WI38 (cell line): ENCODE measurements around the gene GPR84.

Experiments
- H3K4me3 ChIP-seq: 2 replicates; pipeline ENCODE4 v1.5.1; 2011; ENCODE audit warnings: low read depth, mild to moderate bottlenecking, control low read depth, low read length
- TF ChIP-seq, protein P1 (sequence below): IDR thresholded peaks from 2 replicates; pipeline ENCODE4 v1.5.1; 2012; ENCODE audit warnings: low read depth, mild to moderate bottlenecking, control low read depth, low read length

The GPR84 gene

DNA sequence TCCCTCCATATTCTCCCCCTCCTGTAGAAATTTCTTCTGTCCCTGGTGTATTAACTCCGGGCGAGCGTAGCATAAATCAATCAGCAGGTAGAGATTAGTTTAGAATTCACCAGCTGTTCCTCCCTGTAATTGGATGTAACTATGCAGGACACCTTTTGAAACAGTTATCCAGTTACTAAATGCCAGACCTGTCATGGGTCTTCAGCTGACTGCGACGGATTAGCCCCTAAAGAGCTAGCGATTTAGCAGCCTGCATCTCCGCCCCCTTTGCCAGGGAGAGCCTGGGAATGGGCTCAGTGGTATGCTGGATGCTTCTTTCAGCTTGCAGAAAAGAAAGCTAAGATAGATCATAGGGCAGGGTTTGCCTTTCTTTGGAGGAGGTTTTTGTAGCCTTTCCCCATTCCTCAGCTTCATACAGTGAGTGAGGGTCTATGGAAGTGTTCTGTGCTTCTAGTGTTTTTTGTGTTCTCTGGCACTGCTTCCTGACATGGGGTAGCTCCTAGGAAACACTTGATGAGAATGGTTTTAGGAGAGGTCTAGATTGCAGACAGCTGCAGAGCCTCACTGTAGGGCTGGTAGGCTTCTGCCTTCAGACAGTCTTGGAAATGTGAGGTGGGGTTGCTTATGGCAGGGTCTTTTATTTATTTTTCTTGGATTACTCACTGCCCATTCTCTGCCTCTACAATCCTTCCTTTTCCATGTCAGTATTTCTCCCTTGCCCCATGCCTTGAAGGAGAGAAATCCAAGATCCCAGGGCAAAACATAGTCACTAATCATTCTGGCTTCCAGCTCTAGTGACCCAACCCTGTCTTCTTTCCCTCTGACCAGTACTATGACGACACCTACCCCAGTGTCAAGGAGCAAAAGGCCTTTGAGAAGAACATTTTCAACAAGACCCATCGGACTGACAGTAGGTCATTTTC, 22.6 kb downstream of the GPR84 start:
- TF ChIP-seq, protein P1, sequence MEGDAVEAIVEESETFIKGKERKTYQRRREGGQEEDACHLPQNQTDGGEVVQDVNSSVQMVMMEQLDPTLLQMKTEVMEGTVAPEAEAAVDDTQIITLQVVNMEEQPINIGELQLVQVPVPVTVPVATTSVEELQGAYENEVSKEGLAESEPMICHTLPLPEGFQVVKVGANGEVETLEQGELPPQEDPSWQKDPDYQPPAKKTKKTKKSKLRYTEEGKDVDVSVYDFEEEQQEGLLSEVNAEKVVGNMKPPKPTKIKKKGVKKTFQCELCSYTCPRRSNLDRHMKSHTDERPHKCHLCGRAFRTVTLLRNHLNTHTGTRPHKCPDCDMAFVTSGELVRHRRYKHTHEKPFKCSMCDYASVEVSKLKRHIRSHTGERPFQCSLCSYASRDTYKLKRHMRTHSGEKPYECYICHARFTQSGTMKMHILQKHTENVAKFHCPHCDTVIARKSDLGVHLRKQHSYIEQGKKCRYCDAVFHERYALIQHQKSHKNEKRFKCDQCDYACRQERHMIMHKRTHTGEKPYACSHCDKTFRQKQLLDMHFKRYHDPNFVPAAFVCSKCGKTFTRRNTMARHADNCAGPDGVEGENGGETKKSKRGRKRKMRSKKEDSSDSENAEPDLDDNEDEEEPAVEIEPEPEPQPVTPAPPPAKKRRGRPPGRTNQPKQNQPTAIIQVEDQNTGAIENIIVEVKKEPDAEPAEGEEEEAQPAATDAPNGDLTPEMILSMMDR, result no peak
- H3K4me3 ChIP-seq, result no peak overlapping the region

DNA sequence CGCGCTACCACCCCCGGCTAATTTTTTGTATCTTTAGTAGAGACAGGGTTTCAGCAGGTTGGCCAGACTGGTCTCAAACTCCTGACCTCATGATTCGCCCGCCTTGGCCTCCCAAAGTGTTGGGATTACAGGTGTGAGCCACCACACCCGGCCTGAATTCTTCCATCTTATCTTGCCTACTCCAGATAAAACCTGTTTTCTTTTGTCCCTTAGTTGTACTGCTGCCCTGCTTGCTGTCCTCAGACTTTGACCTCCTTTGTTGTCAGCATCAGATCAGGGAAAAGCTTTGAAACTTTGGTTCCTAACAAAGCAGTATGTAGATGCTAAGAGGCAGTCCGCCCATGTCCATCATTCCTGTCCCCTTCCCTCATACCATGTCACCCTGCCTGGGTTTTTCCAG, 23.4 kb downstream of the GPR84 start:
- TF ChIP-seq, protein P1, result no peak
- no peak overlapping the region for H3K4me3 ChIP-seq

DNA sequence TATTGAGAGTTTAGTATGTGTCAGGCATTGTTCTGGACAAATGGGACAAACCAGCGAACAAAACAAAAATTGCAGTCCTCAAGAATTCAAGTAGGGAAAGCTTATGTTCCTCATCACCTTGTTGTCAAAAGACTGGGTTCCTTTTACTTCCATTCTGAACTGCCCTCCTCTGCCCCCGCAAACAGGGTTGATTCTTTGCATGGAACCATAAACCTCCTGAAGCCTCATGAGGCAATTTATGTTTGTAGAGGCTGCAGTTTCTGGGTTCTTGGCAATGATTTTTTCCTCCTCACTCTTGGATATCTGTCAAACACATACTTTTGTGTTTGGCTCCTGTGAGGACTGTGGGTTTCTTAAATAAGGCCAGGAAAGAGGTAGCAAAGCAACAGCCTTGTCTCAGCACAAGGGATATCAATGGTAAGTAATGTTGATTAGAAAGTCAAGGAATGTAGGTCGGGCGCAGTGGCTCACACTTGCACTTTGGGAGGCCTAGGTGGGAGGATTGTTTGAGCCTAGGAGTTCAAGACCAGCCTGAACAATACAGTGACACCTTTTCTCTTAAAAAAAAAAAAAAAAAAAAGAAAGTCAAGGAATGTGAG, 25.5 kb downstream of the GPR84 start:
- H3K4me3 ChIP-seq, result no peak overlapping the region
- TF ChIP-seq, protein P1, result no peak

DNA sequence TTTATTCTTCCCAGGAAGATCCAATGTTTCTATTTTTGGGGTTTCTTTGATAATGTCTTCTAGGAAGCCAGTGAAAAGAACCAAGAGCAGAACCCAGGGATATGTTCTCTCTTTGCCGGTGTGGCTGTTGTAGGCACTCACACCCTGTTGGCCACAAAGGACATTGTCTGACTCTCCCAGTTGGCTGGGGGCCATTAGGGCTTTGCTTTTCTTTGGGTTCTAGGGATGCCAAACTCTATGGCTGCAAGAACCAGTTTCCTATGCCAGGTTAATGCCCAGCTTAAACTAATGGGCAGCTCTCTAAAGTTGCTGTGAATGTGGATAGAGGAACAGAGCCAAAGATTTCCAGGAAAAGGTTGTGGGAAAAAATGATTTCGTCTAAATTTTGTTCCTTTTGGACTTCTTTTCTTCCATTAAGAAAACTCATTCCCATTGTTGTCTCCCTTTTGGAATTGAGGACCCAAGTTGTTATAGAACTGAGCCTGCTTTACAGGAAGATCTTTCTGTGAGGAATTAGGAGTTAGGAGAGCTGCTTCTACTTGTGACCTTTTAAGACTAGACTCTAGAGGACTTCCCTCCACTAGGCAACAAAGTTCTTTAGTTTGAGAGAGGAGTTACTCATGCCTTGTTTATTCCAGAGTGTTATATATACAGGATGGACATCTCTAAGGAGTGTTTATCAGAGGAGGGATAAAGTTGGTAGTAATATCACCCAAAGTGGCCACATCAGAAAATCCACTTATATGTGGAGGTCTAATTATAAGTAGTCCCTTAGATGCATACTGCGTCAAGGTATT, 26.2 kb downstream of the GPR84 start:
- H3K4me3 ChIP-seq, result 0 out of 2 replicates have a peak overlapping the region, but pooled peaks have one; percentile 5
- TF ChIP-seq, protein P1, result no peak

DNA sequence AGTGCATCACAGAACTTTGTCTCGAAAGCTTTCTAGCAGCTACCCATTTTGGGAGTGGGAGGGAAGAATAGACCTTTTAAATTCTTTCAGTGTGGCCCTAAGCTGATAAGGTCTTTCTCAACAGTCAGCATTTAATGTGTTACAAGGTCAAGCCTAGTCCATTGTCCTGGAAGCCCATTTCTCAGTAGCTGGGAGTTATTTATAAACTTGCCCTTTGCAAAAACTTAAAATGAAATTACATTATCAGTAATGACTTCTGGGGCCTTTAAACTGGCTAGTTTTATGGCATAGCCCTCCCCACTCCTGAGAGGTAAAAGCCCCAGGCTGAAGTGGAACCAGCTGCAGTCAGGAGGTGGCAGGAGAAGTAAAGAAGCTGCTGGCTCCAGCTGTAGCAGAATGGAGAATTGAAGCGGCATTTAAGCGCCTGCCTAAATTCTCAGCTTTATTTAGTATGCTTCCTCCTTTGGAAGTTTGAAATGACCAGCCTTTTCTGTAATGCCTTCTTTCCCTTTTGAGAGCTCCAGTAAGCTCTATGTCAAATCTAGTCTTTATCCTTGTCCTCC, 26.9 kb downstream of the GPR84 start:
- no peak overlapping the region for H3K4me3 ChIP-seq
- TF ChIP-seq, protein P1, result no peak

DNA sequence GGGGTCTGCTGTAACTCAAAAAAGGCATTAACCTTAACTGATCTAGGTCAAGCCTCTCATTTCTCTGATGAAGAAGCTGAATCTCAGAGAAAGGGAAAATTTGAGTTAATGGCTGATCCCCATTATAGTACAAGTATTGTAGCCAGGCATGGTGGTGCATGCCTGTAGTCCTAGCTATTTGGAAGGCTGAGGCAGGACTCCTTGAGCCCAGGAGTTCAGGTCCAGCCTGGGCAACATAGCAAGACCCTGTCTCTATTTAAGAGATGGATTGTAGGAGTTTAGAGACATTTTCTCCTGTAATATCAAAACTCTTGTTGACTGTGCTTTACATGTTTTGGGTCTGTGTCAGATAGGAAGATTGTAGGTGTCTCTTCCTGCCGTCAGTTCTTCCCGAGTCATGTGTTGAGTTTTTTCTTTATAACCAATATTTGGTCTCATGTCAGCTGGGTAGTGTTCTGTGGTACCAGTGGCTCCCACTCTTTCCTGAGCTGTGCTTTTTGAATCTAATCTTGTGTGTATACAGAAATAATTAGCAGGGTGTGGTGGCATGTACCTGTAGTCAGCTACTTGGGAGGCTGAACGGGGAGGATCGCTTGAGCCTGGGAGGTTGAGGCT, 30.8 kb downstream of the GPR84 start:
- TF ChIP-seq, protein P1, result no peak
- H3K4me3 ChIP-seq, result no peak overlapping the region
